ENCODE data around the gene RAMP2.
A peak's percentile ranks its signal among the peaks of the same experiment; 100 is the strongest.
"Not testable (repeated sequence)": the region's sequence is repeated elsewhere in the genome, so short reads cannot be mapped to it uniquely, and the experiment has no call there.

RAMP2 gene

GRCh38 chr17:42760652-42761581 lies at the start of gene RAMP2:
RAMP2 (plus strand) TSS chr17:42761227; CDS start chr17:42761262, 35 bp downstream.
- no peak for DNase-seq

- peak; percentile 54 for DNase-seq
Measured at GRCh38 chr17:42720996-42721583, 39.9 kb upstream of the RAMP2 start.

- no peak for DNase-seq
Measured at GRCh38 chr17:42723636-42724035, 37.4 kb upstream of the RAMP2 start.

- no peak for DNase-seq
Measured at GRCh38 chr17:42725143-42725542, 35.9 kb upstream of the RAMP2 start.

- no peak for DNase-seq
Measured at GRCh38 chr17:42740699-42741098, 20.3 kb upstream of the RAMP2 start.

GRCh38 chr17:42742916-42743315 lies 18.1 kb upstream of the RAMP2 start:
- not testable (repeated sequence) for DNase-seq

GRCh38 chr17:42743595-42744282 lies 17.3 kb upstream of the RAMP2 start:
- peak; percentile 57 for DNase-seq

GRCh38 chr17:42744283-42744805 lies 16.7 kb upstream of the RAMP2 start:
- peak; percentile 83 for DNase-seq

GRCh38 chr17:42744806-42745617 lies 16.0 kb upstream of the RAMP2 start, which contains the start of gene EZH1:
EZH1 (minus strand) TSS chr17:42745040; CDS start chr17:42728941, 16,099 bp downstream.
- peak; percentile 84 for DNase-seq

- no peak for DNase-seq
Measured at GRCh38 chr17:42748202-42748907, 12.7 kb upstream of the RAMP2 start.

GRCh38 chr17:42748908-42749798 lies 11.9 kb upstream of the RAMP2 start:
- no peak for DNase-seq

GRCh38 chr17:42750739-42751344 lies 10.2 kb upstream of the RAMP2 start:
- no peak for DNase-seq

- DNase-seq: no peak
Measured at GRCh38 chr17:42751628-42752027, 9.4 kb upstream of the RAMP2 start.

- DNase-seq: no peak
Measured at GRCh38 chr17:42754782-42755181, 6.2 kb upstream of the RAMP2 start.

GRCh38 chr17:42759982-42760651 lies 910 bp upstream of the RAMP2 start:
- DNase-seq: no peak

- no peak for DNase-seq
Measured at GRCh38 chr17:42761638-42762037, 611 bp downstream of the RAMP2 start.

GRCh38 chr17:42766124-42766523 lies 5.1 kb downstream of the RAMP2 start:
- DNase-seq: no peak

- no peak for DNase-seq
Measured at GRCh38 chr17:42767512-42767911, 6.5 kb downstream of the RAMP2 start.

- not testable (repeated sequence) for DNase-seq
Measured at GRCh38 chr17:42768006-42768405, 7.0 kb downstream of the RAMP2 start.

GRCh38 chr17:42769964-42770363 lies 8.9 kb downstream of the RAMP2 start:
- not testable (repeated sequence) for DNase-seq

Measured in NCI-H510A treated with DMSO at 0.1 percent for 48 hours (cell line).